Psoas muscle (tissue), 8 donors: ENCODE measurements around the gene KLHL3. TPM values are rescaled to one million over a fixed set of nuclear protein-coding genes. Genes with fewer than 3 reads are reported as not detected.

Source experiments
- ATAC-seq, 4 donors: fragments of 200-7000 bp; cut with Tn5 transposase; one replicate each; pipeline ENCODE4 v1.9.1; 2020; ENCODE audit warnings: moderate library complexity in 3 of 4, mild to moderate bottlenecking in 2 of 4
- DNase-seq, 2 donors: peaks; one replicate each; pipeline ENCODE4 v3.0.0-alpha.2; 2020
- H3K27ac ChIP-seq: fragments of 200-600 bp; one replicate; pipeline ENCODE4 v1.8.0; 2022
- H3K27me3 ChIP-seq, 3 donors: fragments of 200-600 bp in 1 of 3; one replicate each; pipeline versions ENCODE4 v1.6.1 to v1.8.0; 2013 to 2022; ENCODE audit warnings: low read length in 2 of 3, mild to moderate bottlenecking in 2 of 3, moderate library complexity in 1 of 3; ENCODE audit not compliant: insufficient read depth in 3 of 3
- H3K36me3 ChIP-seq, 2 donors: fragments of 200-600 bp in 1 of 2; one replicate each; pipeline versions ENCODE4 v1.6.1 to v1.8.0; 2013 to 2022; ENCODE audit warnings: low read depth in 1 of 2, mild to moderate bottlenecking in 1 of 2, moderate library complexity in 1 of 2; ENCODE audit not compliant: insufficient read depth in 1 of 2
- H3K4me1 ChIP-seq: fragments of 200-600 bp; one replicate; pipeline ENCODE4 v1.8.0; 2022
- H3K4me3 ChIP-seq: fragments of 200-600 bp; one replicate; pipeline ENCODE4 v1.8.0; 2022; ENCODE audit warnings: mild to moderate bottlenecking
- H3K9me3 ChIP-seq: fragments of 200-600 bp; one replicate; pipeline ENCODE4 v1.8.0; 2022
- WGBS, 3 donors: extraction: QIAGEN DNeasy Blood & Tissue Kit; methylation state at CpG; one replicate each; pipeline versions ENCODE4 v1.1.6 to v1.1.7; 2013; 5-methylcytosine and 5-hydroxymethylcytosine counted together
- intact Hi-C, 2 donors: fragments of 100-400 bp; cut with DNase I; formaldehyde crosslinking; loops; one replicate each; pipeline versions ENCODE4 v1.11.0 to v1.14.2; 2022
- polyA plus RNA-seq, 3 donors: library from polyadenylated mRNA; stranded (reverse); fragments of 200-250 nt; gene quantifications; one replicate each; pipeline ENCODE4 v1.2.3, GENCODE V29; 2013
- total RNA-seq, 4 donors: library from RNA; stranded (reverse); fragmentation: NEBNext Ultra II Directional in 2 of 4; extraction: Animal tissue kit (Norgen Biotek cat#: 25700) in 2 of 4; gene quantifications; one replicate each; pipeline versions ENCODE4 v1.2.1 to v1.2.4, GENCODE V29; 2021 to 2023
- TF ChIP-seq, protein P1 (sequence below): fragments of 200-600 bp; IDR thresholded peaks from one replicate; pipeline ENCODE4 v1.8.0; 2022; ENCODE audit warnings: antibody characterized with exemption
- donor health status: healthy with polysubstance abuse.
- donor health status: DM: no; HTN: no; CAD: no; lungs with moderate emphysema.
- donor health status: Bipolar disorder and iron deficiency.
- donor health status: healthy.
- donor health status: DM: yes; HTN: yes; CAD: no.
- donor health status: DM: no; HTN: no; CAD: no.
- donor health status: DM: no; HTN: no; CAD: no.
- donor health status: DM: yes; HTN: yes; CAD: no.

The KLHL3 gene
- total and polyA plus RNA-seq, 7 donors, result 0.69 to 4.3 (median 1.9) TPM

DNA sequence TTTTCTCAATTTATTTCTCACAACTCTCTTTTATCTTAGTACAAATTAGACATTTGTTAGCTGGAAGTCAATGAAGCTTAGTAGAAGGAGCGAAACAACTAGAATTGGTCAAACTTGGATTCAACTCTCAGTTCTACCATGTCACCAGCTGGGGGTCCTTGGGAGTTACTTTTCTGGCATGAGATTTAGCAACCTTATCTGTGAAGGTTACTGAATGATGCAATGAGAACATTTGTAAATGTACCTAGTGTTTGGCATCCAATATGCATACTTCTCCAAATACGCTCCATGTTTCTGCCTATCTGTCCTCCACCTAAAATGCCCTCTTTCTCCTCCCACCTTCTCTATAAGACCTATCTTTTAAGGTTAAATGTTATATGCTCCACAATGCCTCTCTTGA is 12.0 kb upstream of the KLHL3 start:
- no peak for DNase-seq
- Histone ChIP-seq H3K36me3 (no peaks in the 10 kb centered on the region), H3K9me3 (no peaks in the 10 kb centered on the region), H3K4me1 (peaks cover 25% of the 10 kb centered on the region), H3K4me3 (no peak overlapping the region), H3K27ac (no peak overlapping the region), H3K27me3 (no peaks in the 10 kb centered on the region)
- 81 to 92% (median 84%) methylated on average over 2 of the region's 2 CpGs for WGBS, 3 donors
- no peak for ATAC-seq
- TF ChIP-seq, protein P1, sequence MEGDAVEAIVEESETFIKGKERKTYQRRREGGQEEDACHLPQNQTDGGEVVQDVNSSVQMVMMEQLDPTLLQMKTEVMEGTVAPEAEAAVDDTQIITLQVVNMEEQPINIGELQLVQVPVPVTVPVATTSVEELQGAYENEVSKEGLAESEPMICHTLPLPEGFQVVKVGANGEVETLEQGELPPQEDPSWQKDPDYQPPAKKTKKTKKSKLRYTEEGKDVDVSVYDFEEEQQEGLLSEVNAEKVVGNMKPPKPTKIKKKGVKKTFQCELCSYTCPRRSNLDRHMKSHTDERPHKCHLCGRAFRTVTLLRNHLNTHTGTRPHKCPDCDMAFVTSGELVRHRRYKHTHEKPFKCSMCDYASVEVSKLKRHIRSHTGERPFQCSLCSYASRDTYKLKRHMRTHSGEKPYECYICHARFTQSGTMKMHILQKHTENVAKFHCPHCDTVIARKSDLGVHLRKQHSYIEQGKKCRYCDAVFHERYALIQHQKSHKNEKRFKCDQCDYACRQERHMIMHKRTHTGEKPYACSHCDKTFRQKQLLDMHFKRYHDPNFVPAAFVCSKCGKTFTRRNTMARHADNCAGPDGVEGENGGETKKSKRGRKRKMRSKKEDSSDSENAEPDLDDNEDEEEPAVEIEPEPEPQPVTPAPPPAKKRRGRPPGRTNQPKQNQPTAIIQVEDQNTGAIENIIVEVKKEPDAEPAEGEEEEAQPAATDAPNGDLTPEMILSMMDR, result no peak
- intact Hi-C loops, result no loop called here

DNA sequence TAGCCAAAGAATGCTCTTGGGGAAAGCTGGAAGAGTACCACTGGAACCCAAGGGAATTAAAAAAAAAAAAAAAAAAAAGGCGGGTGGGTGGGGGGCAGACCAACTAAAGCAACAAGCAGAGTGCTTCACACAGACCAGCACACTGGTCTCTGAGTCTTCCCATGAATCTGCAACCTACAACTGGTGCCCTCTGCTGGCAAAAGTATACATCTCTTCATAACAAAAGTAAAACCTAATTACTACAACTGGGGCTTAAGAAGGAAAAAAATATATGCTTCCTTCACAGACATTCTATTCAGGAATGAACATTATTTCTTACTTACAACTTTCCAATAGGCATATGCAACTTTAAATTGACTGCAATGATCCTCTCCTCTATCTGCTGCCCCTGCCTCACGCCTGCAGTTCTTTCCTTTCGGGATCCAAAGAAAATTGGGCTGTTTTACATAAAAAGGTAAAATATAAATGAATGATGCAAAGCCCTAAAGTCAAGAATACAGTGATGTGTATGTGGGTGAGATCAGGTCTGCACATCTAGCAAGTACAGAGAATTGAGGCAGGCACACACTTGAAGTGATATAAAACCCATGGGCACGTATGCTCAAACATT is 7.2 kb upstream of the KLHL3 start:
- Histone ChIP-seq H3K27me3 (no peaks in the 10 kb centered on the region), H3K4me1 (no peaks in the 10 kb centered on the region), H3K4me3 (no peak overlapping the region), H3K27ac (no peak overlapping the region), H3K9me3 (no peaks in the 10 kb centered on the region), H3K36me3 (no peaks in the 10 kb centered on the region)
- DNase-seq, result no peak
- intact Hi-C loops, result loop anchor here in 1 of 2 donors (1.0 kb wide), 2 partner anchors 82 to 114 kb away; no protein-coding TSS in a partner anchor
- peak; percentile 62 to 90 (median 84) for ATAC-seq
- 72 to 75% (median 72%) methylated on average over 4 of the region's 4 CpGs for WGBS, 3 donors
- TF ChIP-seq, protein P1, result peak; percentile 70

DNA sequence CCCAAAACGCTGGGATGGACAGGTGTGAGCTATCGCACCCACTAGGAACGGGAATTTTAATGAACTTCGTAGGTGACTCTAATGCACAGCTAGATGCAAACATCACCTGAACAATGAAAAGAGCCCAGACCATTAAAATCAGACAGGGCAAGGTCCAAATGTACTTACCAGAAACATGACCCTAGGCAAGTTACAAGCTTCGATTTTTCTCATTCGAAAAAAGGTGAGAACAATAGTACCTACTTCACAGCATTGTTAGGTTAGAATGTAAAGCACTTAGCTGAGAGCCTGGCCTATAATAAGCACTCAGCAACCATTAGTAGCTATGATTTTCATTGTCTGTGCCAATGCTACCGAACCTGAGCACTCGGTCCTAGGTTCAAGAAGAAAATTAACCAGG is 5.8 kb upstream of the KLHL3 start:
- Histone ChIP-seq H3K27ac (no peak overlapping the region), H3K4me1 (no peaks in the 10 kb centered on the region), H3K27me3 (no peaks in the 10 kb centered on the region), H3K36me3 (no peaks in the 10 kb centered on the region), H3K4me3 (no peak overlapping the region), H3K9me3 (no peaks in the 10 kb centered on the region)
- WGBS, 3 donors, result 85 to 92% (median 86%) methylated on average over 8 of the region's 8 CpGs
- TF ChIP-seq, protein P1, result no peak
- ATAC-seq (no peak), DNase-seq (no peak)
- intact Hi-C loops, result loop anchor here in 1 of 2 donors (1.0 kb wide), 1 partner anchor 112 kb away; no protein-coding TSS in a partner anchor

DNA sequence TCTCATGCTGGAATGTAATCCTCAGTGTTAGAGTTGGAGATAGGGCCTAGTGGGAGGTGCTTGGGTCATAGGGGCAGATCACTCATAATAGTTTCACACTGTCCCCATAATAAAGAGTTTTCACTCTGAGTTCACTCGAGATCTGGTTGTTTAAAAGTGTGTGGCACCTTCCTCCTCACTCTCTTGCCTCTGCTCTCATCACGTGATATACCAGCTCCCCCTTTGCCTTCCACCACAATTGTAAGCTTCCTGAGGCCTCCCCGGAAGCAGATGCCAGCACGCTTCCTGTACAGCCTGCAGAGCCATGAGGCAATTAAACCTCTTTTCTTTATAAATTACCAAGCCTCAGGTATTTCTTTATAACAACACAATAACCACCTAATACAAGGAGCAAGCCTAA is 3.8 kb upstream of the KLHL3 start:
- Histone ChIP-seq H3K36me3 (no peaks in the 10 kb centered on the region), H3K27me3 (no peaks in the 10 kb centered on the region), H3K27ac (no peak overlapping the region), H3K4me1 (peaks cover 11% of the 10 kb centered on the region), H3K9me3 (no peaks in the 10 kb centered on the region), H3K4me3 (no peak overlapping the region)
- DNase-seq (no peak), ATAC-seq (no peak)
- intact Hi-C loops, result no loop called here
- WGBS, 3 donors, result 85 to 87% (median 87%) methylated on average over 4 of the region's 4 CpGs
- TF ChIP-seq, protein P1, result no peak

DNA sequence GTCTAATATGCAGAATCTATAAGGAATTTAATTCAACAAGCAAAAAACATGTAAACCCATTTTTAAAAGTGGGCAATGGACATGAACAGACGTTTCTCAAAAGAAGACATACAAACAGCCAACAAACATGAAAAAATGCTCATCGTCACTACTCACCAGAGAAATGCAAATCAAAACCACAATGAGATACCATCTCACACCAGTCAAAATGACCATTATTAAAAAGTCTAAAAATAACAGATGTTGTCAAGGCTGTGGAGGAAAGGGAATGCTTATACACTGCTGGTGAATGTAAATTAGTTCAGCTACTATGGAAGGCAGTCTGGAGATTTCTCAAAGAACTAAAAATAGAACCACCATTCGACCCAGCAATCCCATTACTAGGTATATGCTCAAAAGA is 3.1 kb upstream of the KLHL3 start:
- intact Hi-C loops, result no loop called here
- H3K27ac ChIP-seq, result no peak overlapping the region
- TF ChIP-seq, protein P1, result no peak
- no peaks in the 10 kb centered on the region for H3K27me3 ChIP-seq
- no peak overlapping the region for H3K4me3 ChIP-seq
- WGBS, 3 donors, result 73 to 75% (median 74%) methylated on average over 3 of the region's 3 CpGs
- H3K9me3 ChIP-seq, result no peaks in the 10 kb centered on the region
- no peaks in the 10 kb centered on the region for H3K36me3 ChIP-seq
- H3K4me1 ChIP-seq, result peaks cover 14% of the 10 kb centered on the region
- ATAC-seq (no peak), DNase-seq (no peak)
